ENCODE data around the gene TBPL2. TPM values are rescaled to one million over a fixed set of nuclear protein-coding genes. Genes with fewer than 3 reads are reported as not detected.
A peak's percentile ranks its signal among the peaks of the same experiment; 100 is the strongest.

TBPL2 gene
- total and polyA plus RNA-seq, 4 donors: not detected

DNA sequence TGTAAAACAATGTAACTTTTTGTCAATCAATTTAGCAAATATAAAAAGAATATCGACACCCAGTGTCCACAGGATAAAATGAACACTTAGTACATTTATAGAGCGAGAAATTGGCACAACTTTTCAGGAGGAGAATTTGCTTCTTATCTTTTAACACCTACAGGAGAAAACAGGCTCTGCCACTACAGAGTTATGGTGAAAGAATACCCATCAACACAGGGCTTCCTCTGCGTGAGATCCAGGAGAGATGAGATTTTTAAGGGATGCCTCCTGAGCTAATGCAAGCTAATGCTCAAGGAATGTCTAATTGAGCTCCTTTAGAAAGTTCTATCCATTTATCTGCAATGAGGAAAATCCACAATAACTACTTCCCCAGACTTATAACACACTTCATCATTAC, 7.8 kb downstream of the TBPL2 start (continued):
- TF ChIP-seq CTCF (IDR thresholded peaks at IDR 0.05; ENCODE audit: low read depth, low read length, missing input control): no peak

- Histone ChIP-seq H3K36me3 (ENCODE audit: control insufficient read depth in 4 of 4, insufficient read depth in 3 of 4, low read depth in 1 of 4, low read length in 3 of 4) (no peaks in the 10 kb centered on the region), H3K27me3 (ENCODE audit: control insufficient read depth in 4 of 4, insufficient read depth in 4 of 4, low read length in 3 of 4) (no peaks in the 10 kb centered on the region), H3K4me1 (ENCODE audit: control insufficient read depth in 4 of 4, insufficient read depth in 4 of 4, low read length in 3 of 4) (no peaks in the 10 kb centered on the region), H3K9ac (ENCODE audit: low read depth in 1 of 2, low read length in 2 of 2) (no peak overlapping the region), H3K4me3 (ENCODE audit: low read depth in 1 of 3, low read length in 3 of 3) (no peak overlapping the region), H3K9me3 (ENCODE audit: control insufficient read depth in 4 of 4, low read length in 3 of 4) (no peaks in the 10 kb centered on the region), H3K27ac (ENCODE audit: low read depth in 1 of 2, low read length in 2 of 2) (no peak overlapping the region)
- no peak for TF ChIP-seq HNF4A (conservative IDR thresholded peaks at IDR 0.05)
- TF ChIP-seq YY1 (IDR thresholded peaks at IDR 0.05): no peak
- TF ChIP-seq CTCF (IDR thresholded peaks at IDR 0.05; ENCODE audit: low read depth, low read length, missing input control): peak; percentile 42
- peak; percentile 69 to 77 for TF ChIP-seq RAD21 (IDR thresholded peaks at IDR 0.05)
- TF ChIP-seq NR2F2 (IDR thresholded peaks at IDR 0.05): no peak
- TF ChIP-seq, protein P1, sequence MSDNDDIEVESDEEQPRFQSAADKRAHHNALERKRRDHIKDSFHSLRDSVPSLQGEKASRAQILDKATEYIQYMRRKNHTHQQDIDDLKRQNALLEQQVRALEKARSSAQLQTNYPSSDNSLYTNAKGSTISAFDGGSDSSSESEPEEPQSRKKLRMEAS (IDR thresholded peaks at IDR 0.05): no peak
- TF ChIP-seq GABPA (IDR thresholded peaks at IDR 0.05 in 1 of 2, conservative IDR thresholded peaks at IDR 0.05 in 1 of 2): no peak
- DNase-seq (ENCODE audit: low spot score): peak; percentile 39
- 5% methylated on average over 1 of the region's 1 CpG for WGBS
These were observed 10.3 kb downstream of the TBPL2 start for GRCh38 chr14:55430024-55430690.

DNA sequence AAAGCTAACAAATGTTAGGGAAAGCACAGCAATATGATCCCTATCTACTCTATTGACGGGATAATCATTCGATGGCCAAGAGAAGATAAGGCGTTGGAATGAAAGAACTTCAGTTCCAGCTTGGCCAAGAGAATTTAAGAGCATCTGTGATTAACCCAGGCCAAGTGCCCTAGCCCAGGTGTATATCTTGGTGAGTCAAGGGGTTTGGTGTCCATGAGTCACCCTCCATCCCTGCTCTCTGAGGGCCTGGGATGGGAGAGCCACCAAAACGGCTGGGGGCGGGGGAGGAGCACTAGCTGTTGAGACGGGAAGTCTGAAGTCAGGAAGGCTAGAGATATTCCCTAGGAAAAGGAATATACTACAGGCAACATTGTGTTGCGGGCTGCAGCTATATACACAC, 13.0 kb downstream of the TBPL2 start:
- Histone ChIP-seq H3K9me3 (ENCODE audit: control insufficient read depth in 4 of 4, low read length in 3 of 4) (no peaks in the 10 kb centered on the region), H3K9ac (ENCODE audit: low read depth in 1 of 2, low read length in 2 of 2) (no peak overlapping the region), H3K4me3 (ENCODE audit: low read depth in 1 of 3, low read length in 3 of 3) (no peak overlapping the region), H3K27ac (ENCODE audit: low read depth in 1 of 2, low read length in 2 of 2) (no peak overlapping the region), H3K36me3 (ENCODE audit: control insufficient read depth in 4 of 4, insufficient read depth in 3 of 4, low read depth in 1 of 4, low read length in 3 of 4) (no peaks in the 10 kb centered on the region), H3K27me3 (ENCODE audit: control insufficient read depth in 4 of 4, insufficient read depth in 4 of 4, low read length in 3 of 4) (no peaks in the 10 kb centered on the region), H3K4me1 (ENCODE audit: control insufficient read depth in 4 of 4, insufficient read depth in 4 of 4, low read length in 3 of 4) (no peaks in the 10 kb centered on the region)
- 62% methylated on average over 7 of the region's 7 CpGs for WGBS
- no peak for DNase-seq (ENCODE audit: low spot score)
- TF ChIP-seq HNF4G (IDR thresholded peaks at IDR 0.05) (no peak), SP1 (IDR thresholded peaks at IDR 0.05) (no peak), HNF4A (conservative IDR thresholded peaks at IDR 0.05) (no peak), YY1 (IDR thresholded peaks at IDR 0.05) (no peak), TAF1 (conservative IDR thresholded peaks at IDR 0.05) (no peak), GABPA (IDR thresholded peaks at IDR 0.05 in 1 of 2, conservative IDR thresholded peaks at IDR 0.05 in 1 of 2) (no peak), FOXA2 (IDR thresholded peaks at IDR 0.05) (no peak)

DNA sequence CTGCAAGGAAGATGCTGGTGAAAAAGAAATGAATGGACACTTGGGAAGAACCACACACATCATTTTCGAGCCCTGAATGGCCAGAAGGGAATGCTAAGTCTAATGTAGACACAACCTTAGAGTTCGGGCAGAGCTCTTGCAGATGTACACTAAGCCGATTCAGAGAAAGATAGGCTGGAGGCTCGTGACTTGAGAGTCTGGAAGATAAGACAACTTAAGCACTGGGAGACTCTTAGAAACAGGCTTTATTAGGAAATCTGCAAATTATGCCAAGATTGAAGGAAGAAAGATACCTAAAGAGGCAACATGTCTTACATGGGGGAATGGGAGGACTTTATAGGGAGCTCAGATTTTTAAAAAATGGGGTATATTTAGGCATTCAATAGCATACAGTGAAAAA, 13.5 kb downstream of the TBPL2 start:
- no peaks in the 10 kb centered on the region for H3K9me3 ChIP-seq (ENCODE audit: control insufficient read depth in 4 of 4, low read length in 3 of 4)
- H3K9ac ChIP-seq (ENCODE audit: low read depth in 1 of 2, low read length in 2 of 2): no peak overlapping the region
- H3K4me1 ChIP-seq (ENCODE audit: control insufficient read depth in 4 of 4, insufficient read depth in 4 of 4, low read length in 3 of 4): no peaks in the 10 kb centered on the region
- no peak overlapping the region for H3K27ac ChIP-seq (ENCODE audit: low read depth in 1 of 2, low read length in 2 of 2)
- H3K27me3 ChIP-seq (ENCODE audit: control insufficient read depth in 4 of 4, insufficient read depth in 4 of 4, low read length in 3 of 4): no peaks in the 10 kb centered on the region
- DNase-seq (ENCODE audit: low spot score): no peak
- WGBS: 77% methylated on average over 4 of the region's 4 CpGs
- H3K36me3 ChIP-seq (ENCODE audit: control insufficient read depth in 4 of 4, insufficient read depth in 3 of 4, low read depth in 1 of 4, low read length in 3 of 4): no peaks in the 10 kb centered on the region
- H3K4me3 ChIP-seq (ENCODE audit: low read depth in 1 of 3, low read length in 3 of 3): no peak overlapping the region
- TF ChIP-seq, protein P2, sequence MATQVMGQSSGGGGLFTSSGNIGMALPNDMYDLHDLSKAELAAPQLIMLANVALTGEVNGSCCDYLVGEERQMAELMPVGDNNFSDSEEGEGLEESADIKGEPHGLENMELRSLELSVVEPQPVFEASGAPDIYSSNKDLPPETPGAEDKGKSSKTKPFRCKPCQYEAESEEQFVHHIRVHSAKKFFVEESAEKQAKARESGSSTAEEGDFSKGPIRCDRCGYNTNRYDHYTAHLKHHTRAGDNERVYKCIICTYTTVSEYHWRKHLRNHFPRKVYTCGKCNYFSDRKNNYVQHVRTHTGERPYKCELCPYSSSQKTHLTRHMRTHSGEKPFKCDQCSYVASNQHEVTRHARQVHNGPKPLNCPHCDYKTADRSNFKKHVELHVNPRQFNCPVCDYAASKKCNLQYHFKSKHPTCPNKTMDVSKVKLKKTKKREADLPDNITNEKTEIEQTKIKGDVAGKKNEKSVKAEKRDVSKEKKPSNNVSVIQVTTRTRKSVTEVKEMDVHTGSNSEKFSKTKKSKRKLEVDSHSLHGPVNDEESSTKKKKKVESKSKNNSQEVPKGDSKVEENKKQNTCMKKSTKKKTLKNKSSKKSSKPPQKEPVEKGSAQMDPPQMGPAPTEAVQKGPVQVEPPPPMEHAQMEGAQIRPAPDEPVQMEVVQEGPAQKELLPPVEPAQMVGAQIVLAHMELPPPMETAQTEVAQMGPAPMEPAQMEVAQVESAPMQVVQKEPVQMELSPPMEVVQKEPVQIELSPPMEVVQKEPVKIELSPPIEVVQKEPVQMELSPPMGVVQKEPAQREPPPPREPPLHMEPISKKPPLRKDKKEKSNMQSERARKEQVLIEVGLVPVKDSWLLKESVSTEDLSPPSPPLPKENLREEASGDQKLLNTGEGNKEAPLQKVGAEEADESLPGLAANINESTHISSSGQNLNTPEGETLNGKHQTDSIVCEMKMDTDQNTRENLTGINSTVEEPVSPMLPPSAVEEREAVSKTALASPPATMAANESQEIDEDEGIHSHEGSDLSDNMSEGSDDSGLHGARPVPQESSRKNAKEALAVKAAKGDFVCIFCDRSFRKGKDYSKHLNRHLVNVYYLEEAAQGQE (IDR thresholded peaks at IDR 0.05): no peak
- no peak for TF ChIP-seq RAD21 (IDR thresholded peaks at IDR 0.05)
- TF ChIP-seq ATF3 (IDR thresholded peaks at IDR 0.05): no peak
- no peak for TF ChIP-seq EGR1 (IDR thresholded peaks at IDR 0.05; ENCODE audit: low read depth in 2 of 2)
- no peak for TF ChIP-seq GABPA (IDR thresholded peaks at IDR 0.05 in 1 of 2, conservative IDR thresholded peaks at IDR 0.05 in 1 of 2)
- no peak for TF ChIP-seq FOXA1 (IDR thresholded peaks at IDR 0.05)
- TF ChIP-seq RXRA (IDR thresholded peaks at IDR 0.05): no peak
- no peak for TF ChIP-seq HNF4G (IDR thresholded peaks at IDR 0.05)
- TF ChIP-seq JUND (IDR thresholded peaks at IDR 0.05): no peak
- TF ChIP-seq YY1 (IDR thresholded peaks at IDR 0.05): no peak
- TF ChIP-seq TAF1 (conservative IDR thresholded peaks at IDR 0.05): no peak
- no peak for TF ChIP-seq NR2F2 (IDR thresholded peaks at IDR 0.05)
- no peak for TF ChIP-seq FOXA2 (IDR thresholded peaks at IDR 0.05)
- TF ChIP-seq, protein P1 (IDR thresholded peaks at IDR 0.05): no peak
